AG04450 (cell line): Measurements from ENCODE around the gene ARMC8. TPM values are rescaled to one million over a fixed set of nuclear protein-coding genes. Genes with fewer than 3 reads are reported as not detected.

Source experiments
- CTCF ChIA-PET: fragments of 300-600, 350-600 bp; formaldehyde crosslinking; extraction: SDS; loops from one replicate; lab custom pipeline; 2022; ENCODE audit warnings: antibody characterized with exemption, inconsistent platforms; lab: Charles Lee
- POLR2A ChIA-PET: fragments of 350-600 bp; formaldehyde crosslinking; extraction: SDS; loops from one replicate; lab custom pipeline; 2021; ENCODE audit warnings: antibody characterized with exemption, inconsistent platforms; lab: Yijun Ruan, JAX
- DNase-seq: peaks from one replicate; pipeline ENCODE4 v3.0.0-alpha.2; 2011; ENCODE audit warnings: low read depth, low spot score
- H3K27ac ChIP-seq: one replicate; pipeline ENCODE4 v1.5.1; 2012; ENCODE audit warnings: low read depth, low read length, control low read depth
- H3K27me3 ChIP-seq: one replicate; pipeline ENCODE4 v1.6.0; 2012; ENCODE audit warnings: low read length; ENCODE audit not compliant: control insufficient read depth, insufficient read depth
- H3K4me3 ChIP-seq: 2 replicates; pipeline ENCODE4 v1.5.1; 2011; ENCODE audit warnings: mild to moderate bottlenecking, low read depth, low read length, control low read depth
- H3K9me3 ChIP-seq: 2 replicates; pipeline ENCODE4 v1.5.1; 2012; ENCODE audit warnings: low read length; ENCODE audit not compliant: control insufficient read depth, insufficient read depth
- CTCF ChIP-seq: IDR thresholded peaks from 2 replicates; pipeline ENCODE4 v1.5.1; 2011; ENCODE audit warnings: low read depth, low read length, control low read depth, inconsistent platforms
- polyA plus RNA-seq: library from polyadenylated mRNA; depleted of rRNA; stranded (reverse); fragments of >200 nt; gene quantifications from 2 replicates; pipeline ENCODE4 v1.2.3, GENCODE V29; 2011

The ARMC8 gene
- polyA plus RNA-seq, 1 experiment: 61.2 TPM

GRCh38 chr3:138222942-138223287, 35.8 kb downstream of the ARMC8 start:
- no peak overlapping the region for H3K4me3 ChIP-seq
- TF ChIP-seq CTCF: no peak
- H3K27me3 ChIP-seq: no peaks in the 10 kb centered on the region
- ChIA-PET POLR2A (no interaction called here), CTCF (no interaction called here)
- H3K9me3 ChIP-seq: no peaks in the 10 kb centered on the region
- no peak for DNase-seq
- no peak overlapping the region for H3K27ac ChIP-seq

- POLR2A ChIA-PET: no interaction called here
- Histone ChIP-seq H3K4me3 (no peak overlapping the region), H3K9me3 (no peaks in the 10 kb centered on the region), H3K27me3 (no peaks in the 10 kb centered on the region), H3K27ac (no peak overlapping the region)
- no peak for TF ChIP-seq CTCF
- CTCF ChIA-PET: interaction anchor here (0.6 kb wide), 1 partner anchor 21 kb away, joined by 3 read pairs; no protein-coding TSS in a partner anchor
- DNase-seq: peak; percentile 21
These were observed 40.5 kb downstream of the ARMC8 start for GRCh38 chr3:138227650-138228049.

- ChIA-PET POLR2A (no interaction called here), CTCF (interaction anchor here (0.6 to 1.1 kb wide), 2 partner anchors 685 to 1056 kb away, joined by 3 read pairs; no protein-coding TSS in a partner anchor)
- H3K27ac ChIP-seq: no peak overlapping the region
- H3K9me3 ChIP-seq: no peaks in the 10 kb centered on the region
- peak; percentile 2 for DNase-seq
- H3K4me3 ChIP-seq: no peak overlapping the region
- TF ChIP-seq CTCF: no peak
- H3K27me3 ChIP-seq: no peaks in the 10 kb centered on the region
These were observed 43.4 kb downstream of the ARMC8 start for GRCh38 chr3:138230525-138230924.

- H3K4me3 ChIP-seq: no peak overlapping the region
- no peak for TF ChIP-seq CTCF
- no peak for DNase-seq
- POLR2A ChIA-PET: no interaction called here
- CTCF ChIA-PET: no interaction called here
- H3K27me3 ChIP-seq: no peaks in the 10 kb centered on the region
- no peaks in the 10 kb centered on the region for H3K9me3 ChIP-seq
- H3K27ac ChIP-seq: no peak overlapping the region
These were observed 45.7 kb downstream of the ARMC8 start for GRCh38 chr3:138232705-138233364.

- TF ChIP-seq CTCF: no peak
- DNase-seq: peak; percentile 15
- Histone ChIP-seq H3K4me3 (no peak overlapping the region), H3K27ac (no peak overlapping the region), H3K27me3 (no peaks in the 10 kb centered on the region), H3K9me3 (no peaks in the 10 kb centered on the region)
- ChIA-PET POLR2A (no interaction called here), CTCF (no interaction called here)
These were observed 47.5 kb downstream of the ARMC8 start for GRCh38 chr3:138234401-138235179.
